Measurements from ENCODE around the gene URGCP. TPM values are rescaled to one million over a fixed set of nuclear protein-coding genes. Genes with fewer than 3 reads are reported as not detected.

The URGCP gene
- total and polyA plus RNA-seq, 8 donors = 12.1 to 27.5 (median 17.6) TPM

DNA sequence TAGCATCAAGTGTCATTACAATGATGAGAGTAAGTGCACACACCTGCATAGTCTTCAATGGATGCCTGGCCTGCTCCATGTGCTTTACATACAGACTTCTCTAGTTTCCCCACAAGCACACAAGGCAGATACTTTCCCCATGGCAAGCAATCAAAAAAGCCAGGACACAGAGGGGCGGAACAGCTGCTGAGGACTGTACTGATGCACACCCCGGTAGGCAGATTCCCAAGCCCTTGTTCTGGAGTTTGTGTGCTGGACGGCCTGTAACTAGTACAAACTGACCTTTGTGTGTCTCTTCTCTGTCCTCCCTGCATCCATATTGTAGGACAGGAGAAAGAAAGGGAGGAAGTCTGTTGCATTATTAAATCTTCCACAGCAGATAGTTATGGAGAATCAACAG is 45.6 kb upstream of the URGCP start:
- ATAC-seq (no peak), FAIRE-seq (no peak), DNase-seq (peak in 1 of 6 donors; percentile 9)
- WGBS, 2 donors = 85 to 92% methylated on average over 3 of the region's 3 CpGs
- no peak overlapping the region for H3K27ac ChIP-seq
- H3K36me3 ChIP-seq = peaks cover 0 to 37% (median 6%) of the 10 kb centered on the region in 3 donors
- intact Hi-C loops (cut with DNase I) = no loop called here
- no peaks in the 10 kb centered on the region for H3K9me3 ChIP-seq
- no peaks in the 10 kb centered on the region for H3K27me3 ChIP-seq
- no peaks in the 10 kb centered on the region for H3K4me1 ChIP-seq
- TF ChIP-seq, protein P1, sequence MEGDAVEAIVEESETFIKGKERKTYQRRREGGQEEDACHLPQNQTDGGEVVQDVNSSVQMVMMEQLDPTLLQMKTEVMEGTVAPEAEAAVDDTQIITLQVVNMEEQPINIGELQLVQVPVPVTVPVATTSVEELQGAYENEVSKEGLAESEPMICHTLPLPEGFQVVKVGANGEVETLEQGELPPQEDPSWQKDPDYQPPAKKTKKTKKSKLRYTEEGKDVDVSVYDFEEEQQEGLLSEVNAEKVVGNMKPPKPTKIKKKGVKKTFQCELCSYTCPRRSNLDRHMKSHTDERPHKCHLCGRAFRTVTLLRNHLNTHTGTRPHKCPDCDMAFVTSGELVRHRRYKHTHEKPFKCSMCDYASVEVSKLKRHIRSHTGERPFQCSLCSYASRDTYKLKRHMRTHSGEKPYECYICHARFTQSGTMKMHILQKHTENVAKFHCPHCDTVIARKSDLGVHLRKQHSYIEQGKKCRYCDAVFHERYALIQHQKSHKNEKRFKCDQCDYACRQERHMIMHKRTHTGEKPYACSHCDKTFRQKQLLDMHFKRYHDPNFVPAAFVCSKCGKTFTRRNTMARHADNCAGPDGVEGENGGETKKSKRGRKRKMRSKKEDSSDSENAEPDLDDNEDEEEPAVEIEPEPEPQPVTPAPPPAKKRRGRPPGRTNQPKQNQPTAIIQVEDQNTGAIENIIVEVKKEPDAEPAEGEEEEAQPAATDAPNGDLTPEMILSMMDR (IDR thresholded peaks at IDR 0.05) = no peak
- H3K4me3 ChIP-seq = no peak overlapping the region

DNA sequence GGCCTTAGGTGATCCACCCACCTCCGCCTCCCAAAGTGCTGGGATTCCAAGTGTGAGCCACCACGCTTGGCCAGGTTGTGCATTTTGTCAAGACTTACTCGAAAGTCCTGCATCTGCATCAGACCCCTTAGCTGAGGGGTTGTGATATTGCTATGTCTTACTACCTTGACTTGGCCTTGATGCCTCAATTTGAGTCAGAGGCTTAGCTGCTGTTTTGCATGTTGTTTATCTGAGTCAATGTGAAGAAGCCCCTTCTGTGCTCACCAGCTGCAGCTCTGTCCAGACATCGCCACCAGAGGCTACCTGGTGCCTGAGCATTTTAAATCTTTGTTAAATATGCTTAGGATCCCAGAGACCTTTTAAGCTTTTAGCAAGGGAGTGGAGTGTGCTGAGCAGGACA is 37.9 kb upstream of the URGCP start:
- 93% methylated on average over 4 of the region's 4 CpGs for WGBS, 2 donors
- Histone ChIP-seq H3K27ac (no peak overlapping the region), H3K4me3 (no peak overlapping the region), H3K36me3 (peaks cover 0 to 8% (median 0%) of the 10 kb centered on the region in 3 donors), H3K27me3 (no peaks in the 10 kb centered on the region), H3K9me3 (no peaks in the 10 kb centered on the region), H3K4me1 (peaks cover 0 to 22% (median 15%) of the 10 kb centered on the region in 3 donors)
- DNase-seq = no peak
- no peak for FAIRE-seq
- TF ChIP-seq, protein P1 (IDR thresholded peaks at IDR 0.05) = no peak
- ATAC-seq = no peak
- intact Hi-C loops (cut with DNase I) = no loop called here

DNA sequence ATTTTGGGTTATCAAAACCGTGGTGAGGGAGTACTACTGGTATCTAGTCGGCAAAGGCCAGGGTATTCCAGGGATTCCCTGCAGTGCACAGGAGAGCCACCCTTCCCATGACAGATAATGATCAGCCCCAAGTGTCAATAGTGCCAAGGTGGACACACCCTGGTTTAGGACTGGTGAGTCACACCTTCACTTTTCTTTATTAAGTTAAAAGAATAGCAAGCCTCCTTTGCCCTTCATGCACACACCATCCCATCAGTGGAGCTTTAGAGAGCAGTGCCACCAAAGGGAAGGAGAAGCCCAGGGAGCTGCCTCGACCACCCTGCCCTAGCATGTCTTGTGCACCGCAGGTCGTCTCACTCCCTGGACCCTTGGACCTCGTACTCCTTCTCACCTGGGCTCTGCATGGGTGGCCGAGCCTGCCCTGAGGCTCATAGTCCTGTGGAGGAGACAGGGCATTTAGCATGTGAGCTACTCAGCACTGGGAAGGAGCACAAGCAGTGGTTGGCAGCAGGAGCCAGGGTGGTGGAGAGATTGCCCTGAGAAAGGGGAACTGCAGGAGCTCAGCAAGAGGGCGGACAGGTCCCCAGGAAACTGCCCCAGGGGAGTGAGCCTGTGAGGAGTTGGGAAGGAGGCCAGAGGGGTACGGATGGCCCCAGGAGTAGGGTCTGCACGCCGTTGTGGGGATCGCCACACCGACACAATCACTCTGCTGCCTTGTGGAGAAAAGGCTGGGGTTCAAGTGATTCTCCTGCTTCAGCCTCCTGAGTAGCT is 37.2 kb upstream of the URGCP start:
- DNase-seq (peak in 2 of 6 donors; percentile 43 to 53), ATAC-seq (no peak), FAIRE-seq (no peak)
- TF ChIP-seq, protein P1 (IDR thresholded peaks at IDR 0.05) = no peak
- H3K4me3 ChIP-seq = no peak overlapping the region
- H3K9me3 ChIP-seq = no peaks in the 10 kb centered on the region
- intact Hi-C loops (cut with DNase I) = no loop called here
- H3K4me1 ChIP-seq = peaks cover 2 to 26% (median 18%) of the 10 kb centered on the region in 3 donors
- H3K27me3 ChIP-seq = no peaks in the 10 kb centered on the region
- peaks cover 0 to 3% (median 0%) of the 10 kb centered on the region in 3 donors for H3K36me3 ChIP-seq
- WGBS, 2 donors = 75% methylated on average over 13 of the region's 13 CpGs
- H3K27ac ChIP-seq = peak overlapping the region in 1 of 4 donors; percentile 22

DNA sequence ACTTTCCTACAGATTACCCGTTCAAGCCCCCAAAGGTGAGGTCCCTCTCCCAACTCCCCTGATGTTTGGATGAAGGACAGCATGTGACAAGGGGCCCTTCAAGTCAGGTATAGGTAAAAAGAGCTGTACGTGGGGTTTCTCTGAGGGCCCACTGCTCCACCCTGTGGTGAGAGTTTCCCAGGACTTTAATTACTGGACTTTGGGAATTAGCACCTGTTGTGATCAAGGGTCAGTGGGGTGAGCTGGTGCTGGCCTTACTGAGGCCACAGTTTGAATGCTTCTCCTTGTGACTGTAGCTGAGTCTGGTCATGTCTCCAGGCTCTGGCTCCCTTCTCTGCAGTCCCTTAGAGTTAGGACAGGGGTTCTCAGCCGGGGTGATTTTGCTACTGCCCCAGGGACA is 36.6 kb upstream of the URGCP start:
- WGBS, 2 donors = 26 to 29% methylated on average over 3 of the region's 3 CpGs
- ATAC-seq (peak; percentile 50 to 83 (median 76)), DNase-seq (peak in 5 of 6 donors; percentile 34 to 63 (median 58)), FAIRE-seq (no peak)
- no peaks in the 10 kb centered on the region for H3K9me3 ChIP-seq
- H3K36me3 ChIP-seq = no peaks in the 10 kb centered on the region
- no peaks in the 10 kb centered on the region for H3K27me3 ChIP-seq
- peaks cover 8 to 32% (median 24%) of the 10 kb centered on the region in 3 donors for H3K4me1 ChIP-seq
- no peak overlapping the region for H3K4me3 ChIP-seq
- H3K27ac ChIP-seq = peak overlapping the region in 1 of 4 donors; percentile 22
- intact Hi-C loops (cut with DNase I) = no loop called here
- TF ChIP-seq, protein P1 (IDR thresholded peaks at IDR 0.05) = peak in 2 of 4 donors; percentile 17 to 34

DNA sequence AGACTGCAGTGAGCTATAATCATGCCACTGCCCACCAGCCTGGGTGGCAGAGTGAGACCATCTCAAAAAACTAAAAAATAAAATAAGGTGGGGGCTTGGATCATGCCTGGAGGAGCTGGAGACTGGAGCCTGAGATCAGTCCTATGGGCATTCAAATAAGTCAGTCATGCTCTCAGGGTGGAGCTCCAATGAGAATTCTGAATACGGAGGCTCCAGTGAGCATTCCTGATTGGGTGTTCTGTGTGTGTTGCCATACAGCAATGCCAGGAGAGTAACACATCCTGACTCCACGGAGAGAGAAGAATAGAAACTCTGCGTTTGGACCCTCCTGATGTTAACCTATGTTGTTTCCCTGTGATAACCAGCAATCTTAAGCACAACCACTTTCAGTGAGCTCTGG is 35.9 kb upstream of the URGCP start:
- no peak overlapping the region for H3K4me3 ChIP-seq
- H3K36me3 ChIP-seq = no peaks in the 10 kb centered on the region
- peaks cover 13 to 34% (median 29%) of the 10 kb centered on the region in 3 donors for H3K4me1 ChIP-seq
- TF ChIP-seq, protein P1 (IDR thresholded peaks at IDR 0.05) = no peak
- no peak for ATAC-seq
- peak in 1 of 6 donors; percentile 6 for DNase-seq
- no peak for FAIRE-seq
- 65% methylated on average over 3 of the region's 3 CpGs for WGBS, 2 donors
- H3K27ac ChIP-seq = no peak overlapping the region
- no peaks in the 10 kb centered on the region for H3K27me3 ChIP-seq
- no peaks in the 10 kb centered on the region for H3K9me3 ChIP-seq
- intact Hi-C loops (cut with DNase I) = no loop called here
